GM23338 (cell line): ENCODE data around the gene RCVRN. TPM values are rescaled to one million over a fixed set of nuclear protein-coding genes. Genes with fewer than 3 reads are reported as not detected.

Experiments used
- ATAC-seq: fragments of 200-7000 bp; cut with Tn5 transposase; 3 replicates; pipeline ENCODE4 v1.9.1; 2020
- DNase-seq: peaks from one replicate; pipeline ENCODE4 v3.0.0-alpha.2; 2015; ENCODE audit warnings: low spot score
- H2AFZ ChIP-seq: fragments of 200-600 bp; sonication (generic); 2 replicates; pipeline ENCODE4 v1.8.0; 2016; ENCODE audit warnings: antibody characterized with exemption, mild to moderate bottlenecking, moderate library complexity
- H3F3A ChIP-seq: fragments of 200-600 bp; sonication (generic); replicated peaks from 2 replicates; pipeline ENCODE4 v1.8.0; 2017; ENCODE audit warnings: antibody characterized with exemption, mixed run types, low read depth
- H3K27ac ChIP-seq: fragments of 200-600 bp; sonication (generic); 2 replicates; pipeline ENCODE4 v1.6.1; 2016; ENCODE audit warnings: low read depth
- H3K27me3 ChIP-seq: fragments of 200-600 bp; sonication (generic); 2 replicates; pipeline ENCODE4 v1.8.0; 2016; ENCODE audit warnings: mild to moderate bottlenecking, mixed run types, moderate library complexity; ENCODE audit not compliant: insufficient read depth
- H3K36me3 ChIP-seq: fragments of 200-600 bp; sonication (generic); 2 replicates; pipeline ENCODE4 v1.8.0; 2016; ENCODE audit warnings: mild to moderate bottlenecking; ENCODE audit not compliant: insufficient read depth
- H3K4me1 ChIP-seq: fragments of 200-600 bp; sonication (generic); 2 replicates; pipeline ENCODE4 v1.8.0; 2016; ENCODE audit warnings: mild to moderate bottlenecking, moderate library complexity; ENCODE audit not compliant: insufficient read depth
- H3K4me2 ChIP-seq: fragments of 200-600 bp; sonication (generic); 2 replicates; pipeline ENCODE4 v1.7.1; 2017; ENCODE audit warnings: mixed run types
- H3K4me3 ChIP-seq: fragments of 200-600 bp; sonication (generic); 2 replicates; pipeline ENCODE4 v1.6.1; 2016; ENCODE audit warnings: mixed run types
- H3K79me2 ChIP-seq: fragments of 200-600 bp; sonication (generic); replicated peaks from 2 replicates; pipeline ENCODE4 v1.8.0; 2017; ENCODE audit warnings: mild to moderate bottlenecking; ENCODE audit not compliant: insufficient read depth
- H3K9me2 ChIP-seq: fragments of 200-600 bp; sonication (generic); 2 replicates; pipeline ENCODE4 v1.8.0; 2017; ENCODE audit not compliant: insufficient read depth
- H4K20me1 ChIP-seq: fragments of 200-600 bp; sonication (generic); replicated peaks from 2 replicates; pipeline ENCODE4 v1.8.0; 2017; ENCODE audit warnings: mild to moderate bottlenecking; ENCODE audit not compliant: insufficient read depth
- H3K27ac Mint-ChIP-seq: 2 replicates; pipeline ENCODE4 v1.8.0; 2020; ENCODE audit warnings: inconsistent platforms, mild to moderate bottlenecking, moderate library complexity, mixed read lengths
- H3K27me3 Mint-ChIP-seq: 3 replicates; pipeline ENCODE4 v1.8.0; 2022; ENCODE audit warnings: low read depth, mild to moderate bottlenecking, moderate library complexity, mixed read lengths, inconsistent platforms; ENCODE audit not compliant: insufficient read depth, poor library complexity
- H3K36me3 Mint-ChIP-seq: 3 replicates; pipeline ENCODE4 v1.8.0; 2021; ENCODE audit warnings: low read depth, mild to moderate bottlenecking, inconsistent platforms, moderate library complexity, mixed read lengths
- H3K4me1 Mint-ChIP-seq: 3 replicates; pipeline ENCODE4 v1.8.0; 2020; ENCODE audit warnings: mild to moderate bottlenecking, inconsistent platforms, mixed read lengths
- H3K4me3 Mint-ChIP-seq: 3 replicates; pipeline ENCODE4 v1.8.0; 2021; ENCODE audit warnings: moderate library complexity, mild to moderate bottlenecking, inconsistent platforms, mixed read lengths
- H3K9me3 Mint-ChIP-seq: 3 replicates; pipeline ENCODE4 v1.8.0; 2020; ENCODE audit warnings: moderate library complexity, mild to moderate bottlenecking, inconsistent platforms, mixed read lengths
- CTCF ChIP-seq, 2 experiments: fragments of 200-600 bp in 1 of 2; sonication (generic) in 1 of 2; conservative IDR thresholded peaks; 2 replicates each; pipeline versions ENCODE4 v1.5.1 to v1.6.1; 2016 to 2017; ENCODE audit warnings: antibody characterized with exemption in 2 of 2, low read depth in 2 of 2, mild to moderate bottlenecking in 2 of 2, moderate library complexity in 1 of 2
- ETS1 ChIP-seq: IDR thresholded peaks from 2 replicates; pipeline ENCODE4 v1.6.1; 2016; ENCODE audit warnings: antibody characterized with exemption
- EZH2 ChIP-seq: fragments of 200-600 bp; sonication (generic); IDR thresholded peaks from one replicate; pipeline ENCODE4 v1.8.0; 2017; ENCODE audit warnings: antibody characterized with exemption, mild to moderate bottlenecking, low read depth; ENCODE audit not compliant: unreplicated experiment
- EZH2phosphoT487 ChIP-seq: fragments of 200-600 bp; sonication (generic); IDR thresholded peaks from one replicate; pipeline ENCODE4 v1.8.1; 2018; ENCODE audit warnings: antibody characterized with exemption; ENCODE audit not compliant: unreplicated experiment
- NANOG ChIP-seq: IDR thresholded peaks from 2 replicates; pipeline ENCODE4 v1.6.1; 2016; ENCODE audit warnings: antibody characterized with exemption, borderline replicate concordance
- STAT1 ChIP-seq: IDR thresholded peaks from one replicate; pipeline ENCODE4 v1.6.1; 2016; ENCODE audit warnings: antibody characterized with exemption; ENCODE audit not compliant: unreplicated experiment
- ZNF331 ChIP-seq: fragments of 250-450 bp; sonication (Bioruptor Pico); IDR thresholded peaks from 2 replicates; pipeline ENCODE4 v1.5.0; 2020; ENCODE audit warnings: low read depth, mild to moderate bottlenecking, moderate library complexity
- ZNF462 ChIP-seq: fragments of 250-450 bp; sonication (Bioruptor Pico); IDR thresholded peaks from 2 replicates; pipeline ENCODE4 v1.5.0; 2020; ENCODE audit warnings: mild to moderate bottlenecking, moderate library complexity
- polyA plus RNA-seq: library from polyadenylated mRNA; unstranded; fragments of >200 nt; fragmentation: Nextera tagmentation; extraction: Ambion mirVana; gene quantifications from 2 replicates; pipeline ENCODE4 v1.2.1, GENCODE V29; 2016
- total RNA-seq: library from RNA; depleted of rRNA; stranded (reverse); fragments of >200 nt; shearing (Covaris generic); gene quantifications from 2 replicates; pipeline ENCODE4 v1.2.3, GENCODE V29; 2014

The RCVRN gene
- total and polyA plus RNA-seq, 2 experiments from 2014 or later: not detected

- no peaks in the 10 kb centered on the region for H3K4me1 Mint-ChIP-seq
- H2AFZ ChIP-seq: no peak overlapping the region
- H3K27me3 ChIP-seq: no peaks in the 10 kb centered on the region
- no peaks in the 10 kb centered on the region for H3K79me2 ChIP-seq
- H3K4me2 ChIP-seq: no peak overlapping the region
- H3K4me1 ChIP-seq: no peaks in the 10 kb centered on the region
- H3K9me2 ChIP-seq: peaks cover 9% of the 10 kb centered on the region; the same call in 1 of the 2 replicates
- DNase-seq: no peak
- H3K4me3 ChIP-seq: no peak overlapping the region
- no peaks in the 10 kb centered on the region for H3F3A ChIP-seq
- no peaks in the 10 kb centered on the region for H4K20me1 ChIP-seq
- H3K36me3 Mint-ChIP-seq: no peaks in the 10 kb centered on the region
- H3K4me3 Mint-ChIP-seq: no peak overlapping the region
- H3K9me3 Mint-ChIP-seq: peaks cover 11% of the 10 kb centered on the region; the same call in 2 of the 3 replicates
- H3K36me3 ChIP-seq: no peaks in the 10 kb centered on the region
- no peak overlapping the region for H3K27ac ChIP-seq
- ATAC-seq: no peak
- TF ChIP-seq CTCF (conservative IDR thresholded peaks at IDR 0.05; ENCODE audit: low read depth in 2 of 2) (no peak), ETS1 (no peak), STAT1 (no peak), EZH2phosphoT487 (no peak), ZNF331 (CRISPR knock-in tag) (no peak), EZH2 (no peak), ZNF462 (no peak), NANOG (no peak)
- no peak overlapping the region for H3K27ac Mint-ChIP-seq
- H3K27me3 Mint-ChIP-seq: peaks cover 2% of the 10 kb centered on the region
Observed at GRCh38 chr17:9854255-9854654, 50.8 kb downstream of the RCVRN start.
